Stimulated activated CD4-positive, alpha-beta T cell treated with anti-CD3 and anti-CD28 coated beads, TNF-alpha, amount 100 ng/mL, for 48 hours (primary cell): Measurements from ENCODE around the gene CRY1.
A peak's percentile ranks its signal among the peaks of the same experiment; 100 is the strongest.

ENCODE experiments used
- DNase-seq, 3 donors: peaks; one replicate each; pipeline ENCODE4 v3.0.0-alpha.2; 2020; ENCODE audit warnings: low read depth in 3 of 3

CRY1 gene

GRCh38 chr12:107093417-107094182 is at the start of gene CRY1:
Gene CRY1, minus strand, starts transcription at chr12:107093549. Its CDS starts 588 bp downstream, at chr12:107092961.
- DNase-seq, result peak; percentile 83 to 92 (median 87)

DNA sequence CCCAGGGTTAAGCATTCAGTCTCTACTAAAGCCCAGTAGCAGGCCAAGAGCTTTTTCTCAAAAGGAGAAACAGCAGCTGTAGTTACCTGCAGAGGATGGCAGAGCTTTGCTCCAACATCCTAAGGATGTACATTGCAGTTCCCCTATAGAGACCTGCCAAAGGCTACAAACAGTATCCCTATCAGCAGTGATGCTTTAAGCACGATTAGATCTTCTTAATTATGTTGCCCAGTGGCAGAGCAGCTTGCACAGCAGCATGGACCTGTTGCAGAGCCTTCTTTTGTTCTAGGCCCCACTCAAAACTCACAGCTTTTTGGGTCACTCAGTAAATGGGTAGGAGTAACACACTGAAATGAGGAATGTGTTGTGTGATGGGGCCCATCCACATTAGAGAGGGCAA is 46.4 kb upstream of the CRY1 start:
- DNase-seq, result no peak

- no peak for DNase-seq
Measured at GRCh38 chr12:107138990-107139389, 45.6 kb upstream of the CRY1 start.

DNA sequence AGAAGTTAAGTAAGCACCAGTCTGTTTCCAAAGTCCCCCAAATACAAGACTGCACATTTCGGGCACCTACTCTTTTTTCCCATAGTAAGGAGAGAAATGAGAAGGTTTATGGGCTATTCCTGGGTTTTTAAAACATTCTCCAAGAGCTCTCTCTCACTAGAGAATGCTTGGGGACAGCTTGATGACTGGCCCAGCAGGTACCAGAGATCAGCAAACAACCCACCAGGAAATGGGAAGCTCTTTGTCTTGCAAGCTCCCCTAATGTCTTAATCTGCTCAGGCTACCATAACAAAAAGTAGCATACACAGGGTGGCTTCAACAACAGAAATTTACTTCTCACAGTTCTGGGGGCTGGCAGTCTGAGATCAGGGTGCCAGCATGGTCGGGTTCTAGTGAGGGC is 41.8 kb upstream of the CRY1 start:
- DNase-seq, result no peak

- DNase-seq, result peak; percentile 24 to 46 (median 40)
Measured at GRCh38 chr12:107134558-107134957, 41.2 kb upstream of the CRY1 start.

DNA sequence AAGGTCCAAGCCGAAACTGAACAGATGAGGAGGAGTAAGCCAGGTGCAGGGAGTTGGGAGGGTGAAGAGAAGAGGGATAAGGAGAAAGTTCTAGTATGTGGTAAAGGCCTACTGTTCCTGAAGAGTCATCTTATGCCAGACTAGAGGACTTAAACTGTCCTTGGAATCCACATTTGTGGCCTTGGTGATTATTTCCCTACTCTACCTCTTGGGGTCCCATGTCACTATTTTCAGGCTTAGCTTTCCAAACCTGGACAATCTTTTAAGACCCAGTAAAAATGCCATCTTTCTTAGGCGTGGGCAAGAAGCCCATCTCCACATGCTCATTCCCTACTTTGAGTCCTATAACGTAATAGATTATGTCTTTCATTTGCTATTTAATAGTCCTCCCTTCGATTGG is 40.1 kb upstream of the CRY1 start:
- DNase-seq, result no peak

GRCh38 chr12:107131832-107132616 is 38.7 kb upstream of the CRY1 start:
- no peak for DNase-seq

GRCh38 chr12:107130830-107131611 is 37.7 kb upstream of the CRY1 start:
- no peak for DNase-seq

- no peak for DNase-seq
Measured at GRCh38 chr12:107129315-107129930, 36.1 kb upstream of the CRY1 start.

DNA sequence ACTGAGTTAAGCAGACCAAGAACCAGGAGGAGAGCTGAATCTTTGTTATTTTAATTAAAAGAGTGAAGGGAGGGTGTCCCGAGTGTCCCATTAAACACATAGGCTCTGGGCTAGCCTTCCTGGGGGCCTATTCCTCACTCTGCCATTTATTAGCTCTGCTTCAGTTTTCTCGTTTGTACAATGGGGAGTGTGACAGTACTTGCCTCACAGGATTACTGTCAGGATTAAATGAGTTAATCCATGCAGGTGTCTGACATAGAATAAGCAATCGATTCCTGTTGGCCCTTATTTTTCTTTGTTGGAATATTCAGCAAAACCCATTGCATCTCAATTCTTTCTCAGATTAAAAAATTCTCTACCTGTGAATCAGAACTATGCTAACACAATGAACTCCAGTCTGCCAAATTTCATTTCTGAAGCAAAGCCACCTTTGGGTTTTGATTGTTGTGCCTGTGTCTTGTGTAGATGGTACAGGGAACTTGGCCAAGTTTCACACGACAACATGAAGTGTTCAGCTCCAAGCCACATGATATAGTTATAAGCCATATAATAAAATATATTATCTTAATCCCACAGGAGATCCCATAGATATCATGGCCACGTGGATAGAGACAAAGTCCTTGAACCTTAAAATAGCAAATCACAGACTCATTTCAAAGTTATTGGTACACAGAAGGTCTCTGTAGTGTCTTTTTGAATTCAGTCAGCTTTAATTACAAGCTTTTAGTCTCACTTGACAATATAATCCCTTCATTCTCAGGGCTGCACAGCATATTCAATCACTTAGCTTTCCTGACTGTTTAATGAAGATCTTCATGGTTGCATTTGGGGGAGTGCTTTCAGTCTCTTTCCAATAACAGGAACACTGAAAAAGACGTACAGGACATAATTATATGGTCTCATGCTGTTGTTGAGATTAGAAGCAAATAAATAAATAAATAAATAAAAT is 34.4 kb upstream of the CRY1 start:
- DNase-seq, result no peak

GRCh38 chr12:107126796-107127481 is 33.6 kb upstream of the CRY1 start:
- DNase-seq, result no peak

- DNase-seq, result no peak
Measured at GRCh38 chr12:107125833-107126232, 32.5 kb upstream of the CRY1 start.

GRCh38 chr12:107122452-107122958 is 29.2 kb upstream of the CRY1 start:
- no peak for DNase-seq

- DNase-seq, result no peak
Measured at GRCh38 chr12:107119091-107119490, 25.7 kb upstream of the CRY1 start.

GRCh38 chr12:107118624-107119023 is 25.3 kb upstream of the CRY1 start:
- no peak for DNase-seq

- DNase-seq, result no peak
Measured at GRCh38 chr12:107115119-107115518, 21.8 kb upstream of the CRY1 start.

GRCh38 chr12:107111314-107111713 is 18.0 kb upstream of the CRY1 start:
- DNase-seq, result no peak

DNA sequence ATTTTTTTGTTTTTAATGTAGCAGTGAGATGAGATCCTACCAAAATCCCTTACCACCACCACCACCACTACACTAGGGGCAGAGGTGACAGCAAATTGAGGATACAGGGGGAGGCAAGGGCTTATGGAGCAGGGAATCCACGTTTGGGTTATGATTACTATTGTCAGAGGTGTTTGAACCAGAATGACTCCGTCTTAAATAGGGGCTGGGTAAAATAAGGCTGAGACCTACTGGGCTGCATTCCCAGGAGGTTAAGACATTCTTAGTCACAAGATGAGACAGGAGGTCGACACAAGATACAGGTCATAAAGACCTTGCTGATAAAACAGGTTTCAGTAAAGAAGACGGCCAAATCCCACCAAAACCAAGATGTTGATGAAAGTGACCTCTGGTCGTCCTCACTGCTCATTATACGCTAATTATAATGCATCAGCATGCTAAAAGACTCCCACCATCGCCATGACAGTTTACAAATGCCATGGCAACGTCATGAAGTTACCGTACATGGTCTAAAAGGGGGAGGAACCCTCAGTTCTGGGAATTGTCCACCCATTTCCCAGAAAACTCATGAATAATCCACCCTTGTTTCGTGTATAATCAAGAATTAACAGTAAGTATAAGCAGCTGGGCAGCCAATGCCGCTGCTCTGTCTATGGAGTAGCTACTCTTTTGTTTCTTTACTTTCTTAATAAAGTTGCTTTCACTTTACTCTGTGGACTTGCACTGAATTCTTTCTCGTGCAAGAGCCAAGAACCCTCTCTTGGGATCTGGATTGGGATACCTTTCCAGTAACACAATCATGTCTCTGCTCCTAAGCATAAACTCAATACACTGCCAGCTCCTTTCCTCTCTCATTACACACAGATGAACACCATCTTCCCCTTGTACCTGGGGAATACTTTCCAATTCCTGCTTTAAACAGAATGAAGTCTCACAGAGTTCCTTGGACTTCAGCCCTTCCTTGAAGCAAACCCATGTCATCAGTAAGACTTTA is 16.7 kb upstream of the CRY1 start:
- no peak for DNase-seq
